IPS-11a (cell line): Measurements from ENCODE around the gene CEP131.

Source experiments
- H3K4me3 ChIP-seq: one replicate; pipeline ENCODE4 v1.5.1; 2013; ENCODE audit warnings: low read depth, low read length, control low read depth

CEP131 gene

GRCh38 chr17:81203136-81203535 lies 19.6 kb downstream of the CEP131 start:
- H3K4me3 ChIP-seq: no peak overlapping the region

- H3K4me3 ChIP-seq: no peak overlapping the region
Observed at GRCh38 chr17:81202318-81202717, 20.4 kb downstream of the CEP131 start.

- no peak overlapping the region for H3K4me3 ChIP-seq
Observed at GRCh38 chr17:81200695-81201580, 21.8 kb downstream of the CEP131 start.

GRCh38 chr17:81200201-81200600 lies 22.6 kb downstream of the CEP131 start:
- no peak overlapping the region for H3K4me3 ChIP-seq

- no peak overlapping the region for H3K4me3 ChIP-seq
Observed at GRCh38 chr17:81199482-81199830, 23.3 kb downstream of the CEP131 start.

- no peak overlapping the region for H3K4me3 ChIP-seq
Observed at GRCh38 chr17:81198826-81199481, 23.8 kb downstream of the CEP131 start.

GRCh38 chr17:81197831-81198490 lies 24.8 kb downstream of the CEP131 start:
- no peak overlapping the region for H3K4me3 ChIP-seq

- no peak overlapping the region for H3K4me3 ChIP-seq
Observed at GRCh38 chr17:81197409-81197795, 25.4 kb downstream of the CEP131 start.

GRCh38 chr17:81196505-81197408 lies 26.0 kb downstream of the CEP131 start:
- no peak overlapping the region for H3K4me3 ChIP-seq

GRCh38 chr17:81195941-81196495 lies 26.7 kb downstream of the CEP131 start:
- no peak overlapping the region for H3K4me3 ChIP-seq

- no peak overlapping the region for H3K4me3 ChIP-seq
Observed at GRCh38 chr17:81194941-81195901, 27.5 kb downstream of the CEP131 start.

- no peak overlapping the region for H3K4me3 ChIP-seq
Observed at GRCh38 chr17:81194225-81194760, 28.5 kb downstream of the CEP131 start.

GRCh38 chr17:81193470-81194224 lies 29.1 kb downstream of the CEP131 start:
- H3K4me3 ChIP-seq: no peak overlapping the region

- H3K4me3 ChIP-seq: no peak overlapping the region
Observed at GRCh38 chr17:81193051-81193410, 29.7 kb downstream of the CEP131 start.

- no peak overlapping the region for H3K4me3 ChIP-seq
Observed at GRCh38 chr17:81192386-81193050, 30.2 kb downstream of the CEP131 start.

GRCh38 chr17:81191646-81192045 lies 31.1 kb downstream of the CEP131 start:
- H3K4me3 ChIP-seq: no peak overlapping the region

- no peak overlapping the region for H3K4me3 ChIP-seq
Observed at GRCh38 chr17:81191116-81191515, 31.6 kb downstream of the CEP131 start.

- no peak overlapping the region for H3K4me3 ChIP-seq
Observed at GRCh38 chr17:81190591-81190990, 32.2 kb downstream of the CEP131 start.
